T-helper 9 cell (primary cell): ENCODE data around the gene TSPAN16.
"Not testable (repeated sequence)": the region's sequence is repeated elsewhere in the genome, so short reads cannot be mapped to it uniquely, and the experiment has no call there.

ENCODE experiments used
- DNase-seq: peaks from one replicate; pipeline ENCODE4 v3.0.0-alpha.2; 2020

TSPAN16 gene

GRCh38 chr19:11321191-11322126 lies 25.5 kb downstream of the TSPAN16 start:
- no peak for DNase-seq

- no peak for DNase-seq
Observed at GRCh38 chr19:11322269-11323024, 26.5 kb downstream of the TSPAN16 start.

GRCh38 chr19:11323601-11324078 lies 27.7 kb downstream of the TSPAN16 start:
- DNase-seq: no peak

- no peak for DNase-seq
Observed at GRCh38 chr19:11324079-11324661, 28.2 kb downstream of the TSPAN16 start.

GRCh38 chr19:11324748-11325389 lies 28.9 kb downstream of the TSPAN16 start:
- no peak for DNase-seq

GRCh38 chr19:11325544-11325943 lies 29.6 kb downstream of the TSPAN16 start:
- DNase-seq: no peak

GRCh38 chr19:11330127-11330526 lies 34.2 kb downstream of the TSPAN16 start:
- DNase-seq: no peak

GRCh38 chr19:11331502-11331901 lies 35.5 kb downstream of the TSPAN16 start:
- no peak for DNase-seq

GRCh38 chr19:11332822-11333221 lies 36.9 kb downstream of the TSPAN16 start:
- no peak for DNase-seq

- DNase-seq: not testable (repeated sequence)
Observed at GRCh38 chr19:11333838-11334237, 37.9 kb downstream of the TSPAN16 start.

- no peak for DNase-seq
Observed at GRCh38 chr19:11335449-11336146, 39.6 kb downstream of the TSPAN16 start.

- no peak for DNase-seq
Observed at GRCh38 chr19:11337080-11337479, 41.1 kb downstream of the TSPAN16 start.

GRCh38 chr19:11338121-11338520 lies 42.2 kb downstream of the TSPAN16 start:
- DNase-seq: no peak

GRCh38 chr19:11338569-11339253 lies 42.8 kb downstream of the TSPAN16 start:
- no peak for DNase-seq

GRCh38 chr19:11339254-11340098 lies 43.5 kb downstream of the TSPAN16 start, which contains the start of gene RAB3D:
TSS of gene RAB3D (minus strand) at chr19:11339657. CDS start at chr19:11337399, 2,258 bp downstream.
- DNase-seq: peak; percentile 59

GRCh38 chr19:11340099-11340467 lies 44.1 kb downstream of the TSPAN16 start:
- not testable (repeated sequence) for DNase-seq

GRCh38 chr19:11342429-11342828 lies 46.5 kb downstream of the TSPAN16 start:
- no peak for DNase-seq

GRCh38 chr19:11345122-11345803 lies 49.3 kb downstream of the TSPAN16 start:
- no peak for DNase-seq

- DNase-seq: peak; percentile 95
Observed at GRCh38 chr19:11346104-11346940, 50.4 kb downstream of the TSPAN16 start, which contains the start of the genes CCDC159 and TMEM205. TSS of gene CCDC159 (plus strand) at chr19:11346519. CDS start at chr19:11346607, 88 bp downstream. TSS of gene TMEM205 (minus strand) at chr19:11346268. CDS start at chr19:11345619, 649 bp downstream.
